SK-N-SH (cell line): ENCODE results near the gene EIF3B. TPM values are rescaled to one million over a fixed set of nuclear protein-coding genes. Genes with fewer than 3 reads are reported as not detected.

Experiments used
- CTCF ChIA-PET: fragments of 300-600, 350-600 bp; formaldehyde crosslinking; extraction: SDS; loops from one replicate; lab custom pipeline; 2021; lab: Yijun Ruan, JAX
- POLR2A ChIA-PET: fragments of 350-600 bp; sonication (Branson Sonifier 250); formaldehyde crosslinking; extraction: SDS; loops from one replicate; lab custom pipeline; 2020; ENCODE audit warnings: antibody characterized with exemption, inconsistent platforms; lab: Yijun Ruan, JAX
- DNase-seq: peaks from one replicate; pipeline ENCODE4 v3.0.0; 2012
- H2AFZ ChIP-seq: fragments of 200-600 bp; sonication (generic); 2 replicates; pipeline ENCODE4 v1.8.1; 2016; ENCODE audit warnings: antibody characterized with exemption, mild to moderate bottlenecking, low read depth
- H3F3A ChIP-seq: fragments of 200-600 bp; sonication (generic); replicated peaks from 2 replicates; pipeline ENCODE3; 2016; ENCODE audit warnings: antibody characterized with exemption, mild to moderate bottlenecking; ENCODE audit not compliant: insufficient read depth
- H3K27ac ChIP-seq, 2 experiments: fragments of 200-500 bp in 1 of 2; fragments of 200-600 bp in 1 of 2; sonication (Bioruptor generic) in 1 of 2; sonication (generic), shearing (Covaris generic) in 1 of 2; 2 replicates each; pipeline versions ENCODE4 v1.5.1 to v1.6.1; 2014 to 2016; ENCODE audit warnings: low read depth in 2 of 2, inconsistent platforms in 1 of 2, low read length in 1 of 2, mild to moderate bottlenecking in 1 of 2, mixed read lengths in 1 of 2
- H3K27me3 ChIP-seq: fragments of 200-600 bp; sonication (generic), shearing (Covaris generic); 2 replicates; pipeline ENCODE4 v1.6.1; 2016; ENCODE audit warnings: mixed run types; ENCODE audit not compliant: insufficient read depth
- H3K36me3 ChIP-seq, 2 experiments: fragments of 200-500 bp in 1 of 2; fragments of 200-600 bp in 1 of 2; sonication (Bioruptor generic) in 1 of 2; sonication (generic) in 1 of 2; replicated peaks in 1 of 2; 2 replicates each; pipeline versions ENCODE3 to v1.5.1; 2014 to 2016; ENCODE audit warnings: low read length in 1 of 2, mild to moderate bottlenecking in 1 of 2; ENCODE audit not compliant: insufficient read depth in 2 of 2, control insufficient read depth in 1 of 2
- H3K4me1 ChIP-seq, 2 experiments: fragments of 200-500 bp in 1 of 2; fragments of 200-600 bp in 1 of 2; sonication (Bioruptor generic) in 1 of 2; sonication (generic), shearing (Covaris generic) in 1 of 2; 2 replicates each; pipeline versions ENCODE4 v1.5.1 to v1.6.1; 2014 to 2016; ENCODE audit warnings: low read depth in 1 of 2, low read length in 1 of 2, mixed run types in 1 of 2; ENCODE audit not compliant: insufficient read depth in 2 of 2, control insufficient read depth in 1 of 2
- H3K4me2 ChIP-seq: fragments of 200-600 bp; sonication (generic), shearing (Covaris generic); 2 replicates; pipeline ENCODE4 v1.6.1; 2017; ENCODE audit warnings: mixed run types
- H3K4me3 ChIP-seq, 2 experiments: fragments of 200-500 bp in 1 of 2; fragments of 200-600 bp in 1 of 2; sonication (Bioruptor generic) in 1 of 2; sonication (generic), shearing (Covaris generic) in 1 of 2; 2 replicates each; pipeline versions ENCODE4 v1.5.1 to v1.8.1; 2014 to 2016; ENCODE audit warnings: low read depth in 2 of 2, inconsistent platforms in 1 of 2, low read length in 1 of 2, mild to moderate bottlenecking in 1 of 2, mixed read lengths in 1 of 2, moderate library complexity in 1 of 2
- H3K79me2 ChIP-seq: fragments of 200-600 bp; sonication (generic); 2 replicates; pipeline ENCODE4 v1.8.1; 2017; ENCODE audit warnings: mild to moderate bottlenecking; ENCODE audit not compliant: insufficient read depth
- H3K9ac ChIP-seq: fragments of 200-600 bp; sonication (generic); 2 replicates; pipeline ENCODE4 v1.6.1; 2017; ENCODE audit warnings: mixed run types
- H3K9me2 ChIP-seq: fragments of 200-600 bp; sonication (generic); 2 replicates; pipeline ENCODE4 v1.6.1; 2017; ENCODE audit warnings: mixed run types
- H3K9me3 ChIP-seq: fragments of 200-600 bp; sonication (generic); 2 replicates; pipeline ENCODE4 v1.6.1; 2017; ENCODE audit warnings: mixed run types, mild to moderate bottlenecking, moderate library complexity
- H4K20me1 ChIP-seq: fragments of 200-600 bp; sonication (generic); 2 replicates; pipeline ENCODE4 v1.6.1; 2017; ENCODE audit warnings: mild to moderate bottlenecking, mixed run types; ENCODE audit not compliant: insufficient read depth
- EP300 ChIP-seq, 2 experiments: IDR thresholded peaks; 2 replicates each; pipeline versions ENCODE4 v1.4.0 to v1.6.1; 2012; ENCODE audit warnings: borderline replicate concordance in 1 of 2, low read depth in 1 of 2, low read length in 1 of 2
- EZH2phosphoT487 ChIP-seq: fragments of 200-600 bp; sonication (generic); IDR thresholded peaks from 2 replicates; pipeline ENCODE4 v1.6.1; 2017; ENCODE audit warnings: low read depth, mixed run types, mild to moderate bottlenecking, antibody characterized with exemption, moderate library complexity, borderline replicate concordance
- FOXM1 ChIP-seq: IDR thresholded peaks from 2 replicates; pipeline ENCODE4 v1.4.0; 2012; ENCODE audit warnings: low read depth, mild to moderate bottlenecking
- GATA2 ChIP-seq: sonication (generic); formaldehyde crosslinking; IDR thresholded peaks from 2 replicates; pipeline ENCODE4 v1.5.0; 2020; ENCODE audit warnings: mild to moderate bottlenecking, missing genetic modification reagents
- MEF2A ChIP-seq: IDR thresholded peaks from 2 replicates; pipeline ENCODE4 v1.4.0; 2012; ENCODE audit warnings: low read depth, borderline replicate concordance
- NFIC ChIP-seq: IDR thresholded peaks from 2 replicates; pipeline ENCODE4 v1.4.0; 2012; ENCODE audit warnings: borderline replicate concordance
- RFX5 ChIP-seq: IDR thresholded peaks from 2 replicates; pipeline ENCODE4 v1.6.1; 2012; ENCODE audit warnings: mild to moderate bottlenecking, improper control_type of control experiment, low read length
- RXRA ChIP-seq: IDR thresholded peaks from 2 replicates; pipeline ENCODE4 v1.4.0; 2012; ENCODE audit warnings: low read depth, mild to moderate bottlenecking, borderline replicate concordance
- SIN3A ChIP-seq: IDR thresholded peaks from 2 replicates; pipeline ENCODE4 v1.6.1; 2012; ENCODE audit warnings: low read depth, mild to moderate bottlenecking, low read length, moderate library complexity, borderline replicate concordance
- SMC3 ChIP-seq: IDR thresholded peaks from 2 replicates; pipeline ENCODE4 v1.6.1; 2012; ENCODE audit warnings: low read depth, low read length, improper control_type of control experiment
- TAF1 ChIP-seq: IDR thresholded peaks from 2 replicates; pipeline ENCODE4 v1.6.1; 2012; ENCODE audit warnings: low read depth, mild to moderate bottlenecking, low read length, moderate library complexity, borderline replicate concordance
- TEAD4 ChIP-seq: IDR thresholded peaks from 2 replicates; pipeline ENCODE4 v1.4.0; 2012; ENCODE audit warnings: mild to moderate bottlenecking, borderline replicate concordance; ENCODE audit not compliant: insufficient read depth
- WGBS: methylation state at CpG from one replicate; pipeline ENCODE4 v1.1.6; 2017; ENCODE audit warnings: low lambda C conversion rate; 5-methylcytosine and 5-hydroxymethylcytosine counted together
- polyA plus RNA-seq, 3 experiments: library from polyadenylated mRNA; depleted of rRNA; stranded (reverse); fragments of >200 nt; gene quantifications; 2 replicates each; pipeline ENCODE4 v1.2.3, GENCODE V29; 2012
- TF ChIP-seq, protein P1 (sequence below): IDR thresholded peaks from 2 replicates; pipeline ENCODE4 v1.4.0; 2012; ENCODE audit warnings: low read depth, borderline replicate concordance
- TF ChIP-seq, protein P2 (sequence below): IDR thresholded peaks from 2 replicates; pipeline ENCODE4 v1.4.0; 2012; ENCODE audit warnings: low read depth, borderline replicate concordance
- TF ChIP-seq, protein P3 (sequence below): IDR thresholded peaks from 2 replicates; pipeline ENCODE4 v1.6.1; 2012; ENCODE audit warnings: mild to moderate bottlenecking, low read depth, low read length, moderate library complexity

EIF3B gene
- polyA plus RNA-seq, 1 of the 3 experiments (the other 2 are of a cell fraction) = 151 TPM

DNA sequence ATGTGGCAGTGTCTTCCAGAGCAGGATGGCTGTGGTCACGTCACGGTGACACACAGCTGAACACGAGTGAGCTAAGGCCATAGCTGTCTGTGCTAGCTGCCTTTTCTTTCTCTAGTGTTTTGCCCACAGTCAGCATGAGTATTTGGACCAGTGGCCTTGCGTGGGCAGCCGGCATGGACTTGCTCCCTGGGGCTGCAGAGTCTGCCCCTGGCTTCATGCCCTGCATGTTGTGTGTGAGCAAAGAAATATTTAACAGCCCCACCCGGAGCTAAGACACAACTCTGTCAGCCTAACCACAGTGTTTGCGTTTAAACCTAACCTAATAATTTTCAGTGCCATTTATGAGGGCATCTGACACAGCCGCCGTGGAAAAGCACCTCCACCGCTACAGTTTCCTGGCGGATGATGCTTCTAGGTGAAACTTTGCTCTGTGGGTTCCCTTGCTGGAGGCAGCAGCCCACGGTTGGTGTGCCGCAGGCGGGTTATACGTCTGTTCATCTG, 63.4 kb downstream of the EIF3B start:
- no peaks in the 10 kb centered on the region for H3K27me3 ChIP-seq
- TF ChIP-seq TEAD4 (no peak), EZH2phosphoT487 (no peak), MEF2A (no peak), EP300 (IDR thresholded peaks at IDR 0.05; ENCODE audit: borderline replicate concordance in 1 of 2, low read depth in 1 of 2, low read length in 1 of 2) (no peak), RFX5 (no peak), TAF1 (no peak), GATA2 (no peak), RXRA (no peak), NFIC (no peak), SIN3A (no peak), FOXM1 (no peak), SMC3 (no peak)
- TF ChIP-seq, protein P1, sequence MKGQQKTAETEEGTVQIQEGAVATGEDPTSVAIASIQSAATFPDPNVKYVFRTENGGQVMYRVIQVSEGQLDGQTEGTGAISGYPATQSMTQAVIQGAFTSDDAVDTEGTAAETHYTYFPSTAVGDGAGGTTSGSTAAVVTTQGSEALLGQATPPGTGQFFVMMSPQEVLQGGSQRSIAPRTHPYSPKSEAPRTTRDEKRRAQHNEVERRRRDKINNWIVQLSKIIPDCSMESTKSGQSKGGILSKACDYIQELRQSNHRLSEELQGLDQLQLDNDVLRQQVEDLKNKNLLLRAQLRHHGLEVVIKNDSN = no peak
- TF ChIP-seq, protein P2, sequence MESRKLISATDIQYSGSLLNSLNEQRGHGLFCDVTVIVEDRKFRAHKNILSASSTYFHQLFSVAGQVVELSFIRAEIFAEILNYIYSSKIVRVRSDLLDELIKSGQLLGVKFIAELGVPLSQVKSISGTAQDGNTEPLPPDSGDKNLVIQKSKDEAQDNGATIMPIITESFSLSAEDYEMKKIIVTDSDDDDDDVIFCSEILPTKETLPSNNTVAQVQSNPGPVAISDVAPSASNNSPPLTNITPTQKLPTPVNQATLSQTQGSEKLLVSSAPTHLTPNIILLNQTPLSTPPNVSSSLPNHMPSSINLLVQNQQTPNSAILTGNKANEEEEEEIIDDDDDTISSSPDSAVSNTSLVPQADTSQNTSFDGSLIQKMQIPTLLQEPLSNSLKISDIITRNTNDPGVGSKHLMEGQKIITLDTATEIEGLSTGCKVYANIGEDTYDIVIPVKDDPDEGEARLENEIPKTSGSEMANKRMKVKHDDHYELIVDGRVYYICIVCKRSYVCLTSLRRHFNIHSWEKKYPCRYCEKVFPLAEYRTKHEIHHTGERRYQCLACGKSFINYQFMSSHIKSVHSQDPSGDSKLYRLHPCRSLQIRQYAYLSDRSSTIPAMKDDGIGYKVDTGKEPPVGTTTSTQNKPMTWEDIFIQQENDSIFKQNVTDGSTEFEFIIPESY = no peak
- TF ChIP-seq, protein P3, sequence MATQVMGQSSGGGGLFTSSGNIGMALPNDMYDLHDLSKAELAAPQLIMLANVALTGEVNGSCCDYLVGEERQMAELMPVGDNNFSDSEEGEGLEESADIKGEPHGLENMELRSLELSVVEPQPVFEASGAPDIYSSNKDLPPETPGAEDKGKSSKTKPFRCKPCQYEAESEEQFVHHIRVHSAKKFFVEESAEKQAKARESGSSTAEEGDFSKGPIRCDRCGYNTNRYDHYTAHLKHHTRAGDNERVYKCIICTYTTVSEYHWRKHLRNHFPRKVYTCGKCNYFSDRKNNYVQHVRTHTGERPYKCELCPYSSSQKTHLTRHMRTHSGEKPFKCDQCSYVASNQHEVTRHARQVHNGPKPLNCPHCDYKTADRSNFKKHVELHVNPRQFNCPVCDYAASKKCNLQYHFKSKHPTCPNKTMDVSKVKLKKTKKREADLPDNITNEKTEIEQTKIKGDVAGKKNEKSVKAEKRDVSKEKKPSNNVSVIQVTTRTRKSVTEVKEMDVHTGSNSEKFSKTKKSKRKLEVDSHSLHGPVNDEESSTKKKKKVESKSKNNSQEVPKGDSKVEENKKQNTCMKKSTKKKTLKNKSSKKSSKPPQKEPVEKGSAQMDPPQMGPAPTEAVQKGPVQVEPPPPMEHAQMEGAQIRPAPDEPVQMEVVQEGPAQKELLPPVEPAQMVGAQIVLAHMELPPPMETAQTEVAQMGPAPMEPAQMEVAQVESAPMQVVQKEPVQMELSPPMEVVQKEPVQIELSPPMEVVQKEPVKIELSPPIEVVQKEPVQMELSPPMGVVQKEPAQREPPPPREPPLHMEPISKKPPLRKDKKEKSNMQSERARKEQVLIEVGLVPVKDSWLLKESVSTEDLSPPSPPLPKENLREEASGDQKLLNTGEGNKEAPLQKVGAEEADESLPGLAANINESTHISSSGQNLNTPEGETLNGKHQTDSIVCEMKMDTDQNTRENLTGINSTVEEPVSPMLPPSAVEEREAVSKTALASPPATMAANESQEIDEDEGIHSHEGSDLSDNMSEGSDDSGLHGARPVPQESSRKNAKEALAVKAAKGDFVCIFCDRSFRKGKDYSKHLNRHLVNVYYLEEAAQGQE = no peak
- TF ChIP-seq, all 33 proteins: peak for 0
- H3K9ac ChIP-seq = no peak overlapping the region
- no peak overlapping the region for H2AFZ ChIP-seq
- H3K4me2 ChIP-seq = no peak overlapping the region
- no peaks in the 10 kb centered on the region for H3K9me2 ChIP-seq
- peaks cover 5% of the 10 kb centered on the region; the same call in 1 of the 2 replicates for H4K20me1 ChIP-seq
- peaks cover 15% of the 10 kb centered on the region for H3F3A ChIP-seq
- no peak for DNase-seq
- H3K9me3 ChIP-seq = no peaks in the 10 kb centered on the region
- H3K27ac ChIP-seq = no peak overlapping the region
- POLR2A ChIA-PET = no interaction called here
- H3K4me3 ChIP-seq = no peak overlapping the region
- peaks cover 42% of the 10 kb centered on the region for H3K79me2 ChIP-seq
- CTCF ChIA-PET = interaction anchor here (0.7 to 1.9 kb wide), 7 partner anchors 13 to 270 kb away, joined by 3 to 8 read pairs (median 4); partner anchors contain the start of gene AMZ1
- WGBS = 91% methylated on average over 15 of the region's 15 CpGs
- no peaks in the 10 kb centered on the region for H3K36me3 ChIP-seq
- peaks cover 0 to 5% of the 10 kb centered on the region in 2 experiments; a peak in 3 of 4 replicates for H3K4me1 ChIP-seq
